Endothelial cell of umbilical vein (primary cell): ENCODE measurements around the gene CNTFR.

ENCODE experiments used
- CTCF ChIP-seq, 2 donors: IDR thresholded peaks; 1 replicate in 1 of 2; 2 replicates in 1 of 2; pipeline ENCODE4 v1.5.1; 2011; ENCODE audit warnings: low read length in 2 of 2, mild to moderate bottlenecking in 2 of 2, moderate library complexity in 2 of 2, control low read depth in 1 of 2, inconsistent platforms in 1 of 2, low read depth in 1 of 2; ENCODE audit not compliant: insufficient read depth in 1 of 2; ENCODE audit errors: extremely low read depth in 1 of 2
- EZH2 ChIP-seq: IDR thresholded peaks from 2 replicates; pipeline ENCODE4 v1.6.1; 2012; ENCODE audit warnings: borderline replicate concordance, low read depth, mild to moderate bottlenecking, moderate library complexity, low read length, inconsistent platforms; ENCODE audit not compliant: severe bottlenecking
- MAX ChIP-seq: IDR thresholded peaks from 2 replicates; pipeline ENCODE4 v1.6.1; 2011; ENCODE audit not compliant: insufficient read depth, insufficient read length
- MYC ChIP-seq: IDR thresholded peaks from one replicate; pipeline ENCODE4 v1.6.1; 2011; ENCODE audit warnings: mild to moderate bottlenecking, low read depth, low read length
- POLR2A ChIP-seq: IDR thresholded peaks from 2 replicates; pipeline ENCODE4 v1.6.1; 2012; ENCODE audit warnings: low read depth, mild to moderate bottlenecking, control low read depth, low read length
- POLR2AphosphoS5 ChIP-seq: IDR thresholded peaks from 2 replicates; pipeline ENCODE4 v1.6.1; 2012; ENCODE audit warnings: low read depth, mild to moderate bottlenecking, control low read depth, low read length, moderate library complexity; ENCODE audit not compliant: insufficient read depth

GRCh38 chr9:34625186-34625486 is 35.6 kb upstream of the CNTFR start:
- TF ChIP-seq EZH2 (no peak), CTCF (IDR thresholded peaks at IDR 0.05; ENCODE audit: extremely low read depth in 1 of 2, insufficient read depth in 1 of 2, low read depth in 1 of 2, low read length in 2 of 2) (no peak), POLR2AphosphoS5 (no peak), MAX (no peak), POLR2A (no peak), MYC (no peak)
